Vagina (tissue), 2 donors: ENCODE results near the gene ZNF205.

Experiments used
- CTCF ChIP-seq, 3 experiments: fragments of 450-650 bp in 2 of 3; fragments of 200-600 bp in 1 of 3; sonication (generic) in 1 of 3; IDR thresholded peaks; one replicate each; pipeline ENCODE4 v1.5.1; 2017 to 2019; ENCODE audit warnings: antibody characterized with exemption in 3 of 3, mild to moderate bottlenecking in 2 of 3, moderate library complexity in 2 of 3
- POLR2A ChIP-seq, 2 donors: fragments of 450-650 bp; IDR thresholded peaks; one replicate each; pipeline ENCODE4 v1.6.1; 2017; ENCODE audit warnings: antibody characterized with exemption in 2 of 2, mild to moderate bottlenecking in 2 of 2, moderate library complexity in 2 of 2

GRCh38 chr16:3112058-3112880 is at the start of gene ZNF205:
- no peak for TF ChIP-seq CTCF (IDR thresholded peaks at IDR 0.05)
- TF ChIP-seq POLR2A (IDR thresholded peaks at IDR 0.05) = no peak
